ENCODE data around the gene DNAH14. TPM values are rescaled to one million over a fixed set of nuclear protein-coding genes. Genes with fewer than 3 reads are reported as not detected.
"Not testable (repeated sequence)": the region's sequence is repeated elsewhere in the genome, so short reads cannot be mapped to it uniquely, and the experiment has no call there.

Gene DNAH14
- total and polyA plus RNA-seq, 2 of the 8 experiments (the other 6 are each of a cell fraction or from before 2014, with no cell fraction given): 8.4 to 40.7 TPM

DNA sequence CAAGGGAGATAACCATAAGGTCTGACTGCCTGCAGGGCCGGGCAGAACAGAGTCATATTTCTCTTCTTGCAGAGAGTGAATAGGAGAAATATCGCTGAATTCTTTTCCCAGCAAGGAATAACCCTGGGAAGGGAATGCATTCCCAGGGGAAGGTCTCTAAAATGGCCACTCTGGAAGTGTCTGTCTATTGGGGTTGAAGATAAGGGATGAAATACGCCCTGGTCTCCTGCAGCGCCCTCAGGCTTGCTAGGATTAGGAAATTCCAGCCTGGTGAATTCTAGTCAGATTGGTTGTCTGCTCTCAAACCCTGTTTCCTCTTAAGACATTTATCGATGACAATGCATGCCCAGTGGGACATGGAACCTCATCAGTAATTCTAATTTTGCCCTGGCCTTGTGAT, 76.9 kb downstream of the DNAH14 start:
- H3K4me3 ChIP-seq (ENCODE audit: extremely low read depth in 1 of 4, insufficient read depth in 2 of 4, low read depth in 3 of 4, low read length in 4 of 4); H4K8ac ChIP-seq (ENCODE audit: extremely low read depth, insufficient read depth, low read length); POLR2A ChIA-PET (ENCODE audit: partially characterized antibody); H3K27me3 ChIP-seq (replicated peaks in 1 of 4; ENCODE audit: control insufficient read depth in 3 of 4, extremely low read depth in 1 of 4, insufficient read depth in 3 of 4, low read length in 3 of 4); H2BK20ac ChIP-seq (ENCODE audit: low read length); H4K5ac ChIP-seq (ENCODE audit: insufficient read length, low read depth, low read length); H3K23me2 ChIP-seq (ENCODE audit: low read depth, low read length); CTCF ChIA-PET (ENCODE audit: partially characterized antibody); H3K56ac ChIP-seq (replicated peaks; ENCODE audit: insufficient read length, low read depth, low read length); H3K9ac ChIP-seq (replicated peaks in 1 of 4; ENCODE audit: extremely low read depth in 1 of 4, low read depth in 3 of 4, low read length in 3 of 4); H3K4ac ChIP-seq (replicated peaks; ENCODE audit: insufficient read length, low read depth, low read length); H2BK5ac ChIP-seq (ENCODE audit: low read depth, low read length); H3K36me3 ChIP-seq (ENCODE audit: control insufficient read depth in 2 of 4, insufficient read depth in 4 of 4, low read length in 3 of 4); H4K20me1 ChIP-seq (replicated peaks in 1 of 2; ENCODE audit: control insufficient read depth in 1 of 2, insufficient read depth in 2 of 2, low read length in 2 of 2); H3K23ac ChIP-seq (ENCODE audit: insufficient read length); H2AK5ac ChIP-seq (ENCODE audit: low read depth, low read length); H2BK15ac ChIP-seq (ENCODE audit: low read length); H2BK12ac ChIP-seq (ENCODE audit: low read depth, low read length); H3K4me2 ChIP-seq (ENCODE audit: insufficient read depth in 1 of 2, low read depth in 2 of 2, low read length in 2 of 2); H3K18ac ChIP-seq (ENCODE audit: extremely low read depth, low read length); H3K9me3 ChIP-seq (ENCODE audit: insufficient read depth in 2 of 2, low read depth in 1 of 2, low read length in 1 of 2); H3K79me1 ChIP-seq (ENCODE audit: low read depth, low read length); DNase-seq (ENCODE audit: low read depth in 1 of 2, low spot score in 2 of 2); H3K27ac ChIP-seq (ENCODE audit: low read depth, low read length); FAIRE-seq; H4K91ac ChIP-seq (replicated peaks; ENCODE audit: insufficient read length, low read length); H3K14ac ChIP-seq (ENCODE audit: insufficient read length); H3K4me1 ChIP-seq (replicated peaks in 1 of 4; ENCODE audit: control insufficient read depth in 3 of 4, insufficient read depth in 4 of 4, low read length in 3 of 4); H3K79me2 ChIP-seq (ENCODE audit: control insufficient read depth in 1 of 2, insufficient read depth in 2 of 2, low read length in 2 of 2); H2AFZ ChIP-seq (ENCODE audit: low read length); H2BK120ac ChIP-seq (replicated peaks; ENCODE audit: low read depth, low read length): not testable (repeated sequence)
- 84% methylated on average over 5 of the region's 5 CpGs; no CpG with 5 or more reads in 1 of the 2 experiments for WGBS, 2 experiments (ENCODE audit: extremely low coverage in 1 of 2, insufficient coverage in 1 of 2, insufficient read length in 1 of 2, insufficient replicate concordance in 2 of 2, low coverage in 1 of 2, low lambda C conversion rate in 2 of 2, missing lambda C conversion rate in 1 of 2)

DNA sequence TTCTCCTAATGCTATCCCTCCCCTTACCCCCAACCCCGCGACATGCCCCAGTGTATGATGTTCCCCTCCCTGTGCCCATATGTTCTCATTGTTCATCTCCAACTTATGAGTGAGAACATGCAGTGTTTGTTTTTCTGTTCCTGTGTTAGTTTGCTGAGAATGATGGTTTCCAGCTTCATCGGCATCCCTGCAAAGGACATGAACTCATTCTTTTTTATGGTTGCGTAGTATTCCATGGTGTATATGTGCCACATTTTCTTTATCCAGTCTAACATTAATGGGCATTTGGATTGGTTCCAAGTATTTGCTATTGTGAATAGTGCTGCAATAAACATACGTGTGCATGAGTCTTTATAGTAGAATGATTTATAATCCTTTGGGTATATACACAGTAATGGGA, 78.6 kb downstream of the DNAH14 start:
- FAIRE-seq: not testable (repeated sequence)
- 92% methylated on average over 5 of the region's 5 CpGs; no CpG with 5 or more reads in 1 of the 2 experiments for WGBS, 2 experiments (ENCODE audit: extremely low coverage in 1 of 2, insufficient coverage in 1 of 2, insufficient read length in 1 of 2, insufficient replicate concordance in 2 of 2, low coverage in 1 of 2, low lambda C conversion rate in 2 of 2, missing lambda C conversion rate in 1 of 2)

More for the DNA sequence above, 78.6 kb downstream of the DNAH14 start:
- H3K9me3 ChIP-seq (ENCODE audit: insufficient read depth in 2 of 2, low read depth in 1 of 2, low read length in 1 of 2); H4K8ac ChIP-seq (ENCODE audit: extremely low read depth, insufficient read depth, low read length); H2AK5ac ChIP-seq (ENCODE audit: low read depth, low read length); H3K79me1 ChIP-seq (ENCODE audit: low read depth, low read length); H2AFZ ChIP-seq (ENCODE audit: low read length); CTCF ChIA-PET (ENCODE audit: partially characterized antibody); H4K91ac ChIP-seq (replicated peaks; ENCODE audit: insufficient read length, low read length); H3K9ac ChIP-seq (replicated peaks in 1 of 4; ENCODE audit: extremely low read depth in 1 of 4, low read depth in 3 of 4, low read length in 3 of 4); DNase-seq (ENCODE audit: low read depth in 1 of 2, low spot score in 2 of 2); H3K36me3 ChIP-seq (ENCODE audit: control insufficient read depth in 2 of 4, insufficient read depth in 4 of 4, low read length in 3 of 4); H3K4ac ChIP-seq (replicated peaks; ENCODE audit: insufficient read length, low read depth, low read length); H4K5ac ChIP-seq (ENCODE audit: insufficient read length, low read depth, low read length); H3K79me2 ChIP-seq (ENCODE audit: control insufficient read depth in 1 of 2, insufficient read depth in 2 of 2, low read length in 2 of 2); H2BK5ac ChIP-seq (ENCODE audit: low read depth, low read length); H2BK120ac ChIP-seq (replicated peaks; ENCODE audit: low read depth, low read length); H3K18ac ChIP-seq (ENCODE audit: extremely low read depth, low read length); H3K4me2 ChIP-seq (ENCODE audit: insufficient read depth in 1 of 2, low read depth in 2 of 2, low read length in 2 of 2); H3K4me1 ChIP-seq (replicated peaks in 1 of 4; ENCODE audit: control insufficient read depth in 3 of 4, insufficient read depth in 4 of 4, low read length in 3 of 4); H2BK20ac ChIP-seq (ENCODE audit: low read length); H3K23me2 ChIP-seq (ENCODE audit: low read depth, low read length); H3K23ac ChIP-seq (ENCODE audit: insufficient read length); H4K20me1 ChIP-seq (replicated peaks in 1 of 2; ENCODE audit: control insufficient read depth in 1 of 2, insufficient read depth in 2 of 2, low read length in 2 of 2); H2BK12ac ChIP-seq (ENCODE audit: low read depth, low read length); H3K14ac ChIP-seq (ENCODE audit: insufficient read length); H2BK15ac ChIP-seq (ENCODE audit: low read length); H3K4me3 ChIP-seq (ENCODE audit: extremely low read depth in 1 of 4, insufficient read depth in 2 of 4, low read depth in 3 of 4, low read length in 4 of 4); H3K56ac ChIP-seq (replicated peaks; ENCODE audit: insufficient read length, low read depth, low read length); H3K27me3 ChIP-seq (replicated peaks in 1 of 4; ENCODE audit: control insufficient read depth in 3 of 4, extremely low read depth in 1 of 4, insufficient read depth in 3 of 4, low read length in 3 of 4); POLR2A ChIA-PET (ENCODE audit: partially characterized antibody); H3K27ac ChIP-seq (ENCODE audit: low read depth, low read length): not testable (repeated sequence)

All from H1 (cell line).